HepG2 (cell line): Measurements from ENCODE around the gene EEF2. TPM values are rescaled to one million over a fixed set of nuclear protein-coding genes. Genes with fewer than 3 reads are reported as not detected.
A peak's percentile ranks its signal among the peaks of the same experiment; 100 is the strongest.

ENCODE experiments used
- GATAD1 ChIP-seq: IDR thresholded peaks from 2 replicates; pipeline ENCODE4 v1.6.1; 2016; ENCODE audit warnings: missing genetic modification reagents, missing compliant biosample characterization
- GMEB2 ChIP-seq: IDR thresholded peaks from 2 replicates; pipeline ENCODE4 v1.6.1; 2016; ENCODE audit warnings: missing biosample characterization, missing genetic modification reagents, low read depth
- MYC ChIP-seq: sonication (generic); formaldehyde crosslinking; IDR thresholded peaks from 2 replicates; pipeline ENCODE4 v1.9.0; 2021; ENCODE audit warnings: missing genetic modification reagents, borderline replicate concordance
- NFKB2 ChIP-seq: sonication (generic); formaldehyde crosslinking; IDR thresholded peaks from 2 replicates; pipeline ENCODE4 v1.4.0; 2020; ENCODE audit warnings: missing genetic modification reagents, borderline replicate concordance
- NFYC ChIP-seq: IDR thresholded peaks from 2 replicates; pipeline ENCODE4 v1.6.1; 2016; ENCODE audit warnings: missing genetic modification reagents, missing compliant biosample characterization
- POLR2A ChIP-seq, 2 experiments: IDR thresholded peaks; 2 replicates each; pipeline ENCODE4 v1.6.1; 2011; ENCODE audit warnings: low read depth in 2 of 2, low read length in 2 of 2, mild to moderate bottlenecking in 1 of 2, moderate library complexity in 1 of 2; ENCODE audit not compliant: insufficient read depth in 1 of 2
- POLR2AphosphoS5 ChIP-seq: IDR thresholded peaks from 2 replicates; pipeline ENCODE4 v1.6.1; 2012; ENCODE audit warnings: low read depth, low read length
- TCF7L2 ChIP-seq: IDR thresholded peaks from 2 replicates; pipeline ENCODE4 v1.6.1; 2011; ENCODE audit warnings: mild to moderate bottlenecking, low read depth, low read length, moderate library complexity
- ZKSCAN5 ChIP-seq: sonication (generic); formaldehyde crosslinking; IDR thresholded peaks from 2 replicates; pipeline ENCODE4 v1.5.1; 2020; ENCODE audit warnings: mild to moderate bottlenecking, missing genetic modification reagents
- ZMAT3 ChIP-seq: sonication (generic); formaldehyde crosslinking; conservative IDR thresholded peaks from 2 replicates; pipeline ENCODE4 v1.7.0; 2021; ENCODE audit warnings: missing genetic modification reagents
- ZNF10 ChIP-seq: sonication (generic); formaldehyde crosslinking; IDR thresholded peaks from 2 replicates; pipeline ENCODE4 v1.4.0; 2020; ENCODE audit warnings: mild to moderate bottlenecking, low read depth, missing genetic modification reagents, borderline replicate concordance
- ZNF143 ChIP-seq: sonication (generic); formaldehyde crosslinking; IDR thresholded peaks from 2 replicates; pipeline ENCODE4 v1.4.0; 2020; ENCODE audit warnings: missing genetic modification reagents
- ZNF160 ChIP-seq: sonication (generic); formaldehyde crosslinking; IDR thresholded peaks from 2 replicates; pipeline ENCODE4 v1.8.0; 2022; ENCODE audit warnings: mild to moderate bottlenecking, inconsistent platforms, missing genetic modification reagents
- ZNF205 ChIP-seq: IDR thresholded peaks from 2 replicates; pipeline ENCODE4 v1.6.1; 2018; ENCODE audit warnings: missing biosample characterization, missing genetic modification reagents
- ZNF207 ChIP-seq: fragments of 450-650 bp; IDR thresholded peaks from 2 replicates; pipeline ENCODE4 v1.6.1; 2016; ENCODE audit warnings: antibody characterized with exemption, borderline replicate concordance
- ZNF292 ChIP-seq: sonication (generic); formaldehyde crosslinking; IDR thresholded peaks from 2 replicates; pipeline ENCODE4 v1.8.1; 2022; ENCODE audit warnings: mild to moderate bottlenecking, low read depth, missing genetic modification reagents, borderline replicate concordance
- ZNF343 ChIP-seq: sonication (generic); formaldehyde crosslinking; IDR thresholded peaks from 2 replicates; pipeline ENCODE4 v1.4.0; 2020; ENCODE audit warnings: mild to moderate bottlenecking, missing genetic modification reagents
- ZNF549 ChIP-seq: sonication (generic); formaldehyde crosslinking; IDR thresholded peaks from 2 replicates; pipeline ENCODE4 v1.5.0; 2020; ENCODE audit warnings: missing genetic modification reagents
- ZNF552 ChIP-seq: sonication (generic); formaldehyde crosslinking; IDR thresholded peaks from 2 replicates; pipeline ENCODE4 v1.9.0; 2022; ENCODE audit warnings: missing genetic modification reagents, mild to moderate bottlenecking, borderline replicate concordance
- ZNF609 ChIP-seq: sonication (generic); formaldehyde crosslinking; IDR thresholded peaks from 2 replicates; pipeline ENCODE4 v1.4.0; 2020; ENCODE audit warnings: mild to moderate bottlenecking, missing genetic modification reagents, borderline replicate concordance
- polyA plus RNA-seq, 8 experiments: library from polyadenylated mRNA; depleted of rRNA in 3 of 8; stranded (reverse) in 7 of 8; unstranded in 1 of 8; fragments of >200 nt; fragmentation: Illumina TruSeq in 4 of 8; extraction: Trizol in 4 of 8; gene quantifications; 2 replicates each; pipeline versions ENCODE4 v1.2.1 to v1.2.3, GENCODE V29; 2011 to 2016; ENCODE audit warnings: low read depth in 4 of 8, missing spikeins in 1 of 8, mixed read lengths in 1 of 8; ENCODE audit not compliant: insufficient read depth in 1 of 8
- total RNA-seq, 5 experiments: library from RNA; depleted of rRNA; stranded (reverse); fragments of >200 nt; fragmentation: Illumina TruSeq; extraction: Trizol; gene quantifications; 2 replicates each; pipeline ENCODE4 v1.2.3, GENCODE V29; 2016; ENCODE audit warnings: low read depth in 1 of 5
- TF ChIP-seq, protein P1 (sequence below): sonication (generic); formaldehyde crosslinking; IDR thresholded peaks from 2 replicates; pipeline ENCODE4 v1.4.0; 2020; ENCODE audit warnings: missing genetic modification reagents
- TF ChIP-seq, protein P2 (sequence below): sonication (generic); formaldehyde crosslinking; IDR thresholded peaks from 2 replicates; pipeline ENCODE4 v1.5.1; 2020; ENCODE audit warnings: mild to moderate bottlenecking, moderate library complexity, missing genetic modification reagents

Gene EEF2
- total and polyA plus RNA-seq, 2 of the 13 experiments (the other 11 are each of a cell fraction or from before 2014, with no cell fraction given): 1,441 to 1,777 TPM

GRCh38 chr19:3984908-3985642 is at the start of gene EEF2 (continued):
- TF ChIP-seq, protein P1, sequence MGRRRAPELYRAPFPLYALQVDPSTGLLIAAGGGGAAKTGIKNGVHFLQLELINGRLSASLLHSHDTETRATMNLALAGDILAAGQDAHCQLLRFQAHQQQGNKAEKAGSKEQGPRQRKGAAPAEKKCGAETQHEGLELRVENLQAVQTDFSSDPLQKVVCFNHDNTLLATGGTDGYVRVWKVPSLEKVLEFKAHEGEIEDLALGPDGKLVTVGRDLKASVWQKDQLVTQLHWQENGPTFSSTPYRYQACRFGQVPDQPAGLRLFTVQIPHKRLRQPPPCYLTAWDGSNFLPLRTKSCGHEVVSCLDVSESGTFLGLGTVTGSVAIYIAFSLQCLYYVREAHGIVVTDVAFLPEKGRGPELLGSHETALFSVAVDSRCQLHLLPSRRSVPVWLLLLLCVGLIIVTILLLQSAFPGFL (CRISPR knock-in tag): no peak
- TF ChIP-seq ZNF205 (CRISPR knock-in tag) (peak; percentile 84), ZNF343 (peak; percentile 46; the same call in 1 of the 2 replicates), ZNF143 (peak; percentile 43; the same call in 1 of the 2 replicates), ZNF609 (CRISPR knock-in tag) (peak; percentile 48; the same call in 1 of the 2 replicates), ZNF549 (CRISPR knock-in tag) (0 out of 2 replicates have a peak, but pooled peaks have one; percentile 6), GMEB2 (CRISPR knock-in tag) (peak; percentile 67; the same call in 1 of the 2 replicates), ZNF160 (CRISPR knock-in tag) (no peak), ZNF207 (no peak), POLR2A (IDR thresholded peaks at IDR 0.05; ENCODE audit: insufficient read depth in 1 of 2, low read depth in 2 of 2, low read length in 2 of 2) (peak; percentile 99), ZNF552 (CRISPR knock-in tag) (peak; percentile 92), MYC (CRISPR knock-in tag) (peak; percentile 99), ZMAT3 (CRISPR knock-in tag) (peak; percentile 96), ZNF10 (no peak), GATAD1 (peak; percentile 77), TCF7L2 (no peak), ZKSCAN5 (CRISPR knock-in tag) (0 out of 2 replicates have a peak, but pooled peaks have one; percentile 41), POLR2AphosphoS5 (peak; percentile 100), NFYC (CRISPR knock-in tag) (no peak), ZNF292 (CRISPR knock-in tag) (no peak), NFKB2 (CRISPR knock-in tag) (peak; percentile 91; the same call in 1 of the 2 replicates)
- TF ChIP-seq, protein P2, sequence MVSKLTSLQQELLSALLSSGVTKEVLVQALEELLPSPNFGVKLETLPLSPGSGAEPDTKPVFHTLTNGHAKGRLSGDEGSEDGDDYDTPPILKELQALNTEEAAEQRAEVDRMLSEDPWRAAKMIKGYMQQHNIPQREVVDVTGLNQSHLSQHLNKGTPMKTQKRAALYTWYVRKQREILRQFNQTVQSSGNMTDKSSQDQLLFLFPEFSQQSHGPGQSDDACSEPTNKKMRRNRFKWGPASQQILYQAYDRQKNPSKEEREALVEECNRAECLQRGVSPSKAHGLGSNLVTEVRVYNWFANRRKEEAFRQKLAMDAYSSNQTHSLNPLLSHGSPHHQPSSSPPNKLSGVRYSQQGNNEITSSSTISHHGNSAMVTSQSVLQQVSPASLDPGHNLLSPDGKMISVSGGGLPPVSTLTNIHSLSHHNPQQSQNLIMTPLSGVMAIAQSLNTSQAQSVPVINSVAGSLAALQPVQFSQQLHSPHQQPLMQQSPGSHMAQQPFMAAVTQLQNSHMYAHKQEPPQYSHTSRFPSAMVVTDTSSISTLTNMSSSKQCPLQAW (CRISPR knock-in tag): no peak; the same call in none of the 2 replicates
